Occipital lobe (tissue), 2 donors: ENCODE data around the gene AVEN. TPM values are rescaled to one million over a fixed set of nuclear protein-coding genes. Genes with fewer than 3 reads are reported as not detected.
"Not testable (repeated sequence)": the region's sequence is repeated elsewhere in the genome, so short reads cannot be mapped to it uniquely, and the experiment has no call there.

Experiments
- DNase-seq: peaks from one replicate; lab custom pipeline; 2025; lab: John Stamatoyannopoulos, UW
- total RNA-seq: library from RNA; depleted of rRNA; stranded (reverse); fragments of >200 nt; gene quantifications from one replicate; pipeline ENCODE4 v1.2.3, GENCODE V29; 2014

The AVEN gene, protein sequence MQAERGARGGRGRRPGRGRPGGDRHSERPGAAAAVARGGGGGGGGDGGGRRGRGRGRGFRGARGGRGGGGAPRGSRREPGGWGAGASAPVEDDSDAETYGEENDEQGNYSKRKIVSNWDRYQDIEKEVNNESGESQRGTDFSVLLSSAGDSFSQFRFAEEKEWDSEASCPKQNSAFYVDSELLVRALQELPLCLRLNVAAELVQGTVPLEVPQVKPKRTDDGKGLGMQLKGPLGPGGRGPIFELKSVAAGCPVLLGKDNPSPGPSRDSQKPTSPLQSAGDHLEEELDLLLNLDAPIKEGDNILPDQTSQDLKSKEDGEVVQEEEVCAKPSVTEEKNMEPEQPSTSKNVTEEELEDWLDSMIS
- total RNA-seq: 8.0 TPM

DNA sequence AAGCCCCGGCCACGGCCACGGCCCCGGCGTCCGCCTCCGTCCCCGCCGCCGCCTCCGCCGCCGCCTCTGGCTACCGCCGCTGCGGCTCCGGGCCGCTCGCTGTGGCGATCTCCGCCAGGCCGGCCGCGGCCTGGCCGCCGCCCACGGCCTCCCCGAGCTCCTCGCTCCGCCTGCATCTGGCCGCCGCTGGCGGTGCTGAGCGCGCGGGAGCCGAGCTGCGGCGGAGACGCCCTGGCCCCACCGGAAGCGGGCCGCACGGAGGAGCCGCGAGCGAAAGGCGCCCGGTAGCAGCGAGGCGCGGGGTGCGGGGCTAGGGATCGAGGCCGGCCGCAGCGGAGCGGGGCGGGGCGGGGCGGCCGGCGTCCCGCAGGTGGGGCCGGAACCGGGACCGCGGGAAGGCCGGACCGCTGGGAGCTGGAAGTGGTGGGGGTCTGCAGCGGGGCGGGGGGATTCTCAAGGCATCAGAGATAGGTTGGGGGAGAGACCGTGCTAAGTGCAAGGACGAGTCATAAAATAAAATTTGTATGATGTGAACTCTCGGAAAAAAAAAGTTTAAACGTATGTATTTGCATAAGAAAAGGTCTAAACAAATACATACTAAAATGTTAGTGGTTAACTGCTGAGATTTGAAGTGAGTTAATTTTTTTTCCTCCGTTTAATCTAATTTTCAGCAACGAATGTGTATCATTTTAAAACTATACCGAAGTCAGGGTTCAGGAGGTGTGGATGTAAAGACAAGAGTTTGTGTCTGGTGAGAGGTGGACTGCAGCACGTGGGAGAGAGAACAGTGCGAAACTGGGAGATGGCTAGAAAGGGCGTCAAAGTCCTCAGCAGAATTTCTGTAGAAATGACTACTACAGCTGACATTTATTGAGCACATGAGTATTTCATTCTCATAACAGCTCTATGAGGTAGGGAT lies at the start of gene AVEN:
Gene AVEN (minus strand): TSS at position 334 of the 919 bp plus-strand sequence. CDS start 158 bp downstream, at position 176.
- DNase-seq: peak; percentile 22

DNA sequence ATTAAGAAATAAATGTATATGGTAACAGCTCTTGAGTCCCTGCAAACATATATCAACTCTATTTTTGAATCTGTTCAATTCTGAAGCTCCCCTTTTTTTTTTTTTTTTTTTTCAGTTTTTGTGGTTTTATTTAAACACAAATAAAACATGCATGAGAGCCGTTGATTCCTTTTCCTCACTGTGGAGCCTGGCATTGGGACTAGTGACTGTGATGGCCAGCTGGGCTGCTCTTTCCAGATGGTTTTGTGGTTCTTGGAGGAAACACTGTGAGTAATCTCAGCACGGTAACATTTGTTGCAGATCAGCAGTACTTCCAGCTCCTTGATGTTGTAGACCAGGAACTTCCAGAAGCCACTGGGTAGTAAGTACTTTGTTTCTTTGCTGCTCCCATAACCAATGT lies 46.7 kb upstream of the AVEN start:
- no peak for DNase-seq

DNA sequence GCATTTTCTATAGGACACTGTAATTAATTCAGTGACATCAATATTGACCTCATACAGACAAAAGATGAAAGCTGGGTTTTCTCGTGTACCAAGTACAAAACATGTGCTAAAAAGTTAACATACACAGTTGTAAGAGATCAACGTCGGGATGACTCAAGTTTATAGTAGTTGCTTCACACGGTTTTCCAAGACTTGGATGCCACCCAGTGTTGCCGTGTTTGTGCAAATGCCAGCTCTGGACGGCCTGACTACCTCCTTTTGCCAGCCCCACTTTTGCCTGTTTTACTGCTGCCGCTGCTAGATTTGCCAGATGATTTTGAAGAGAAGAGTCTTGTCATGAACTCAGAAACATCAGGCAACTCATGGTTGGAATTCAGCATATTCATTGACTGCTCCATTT lies 45.1 kb upstream of the AVEN start:
- DNase-seq: peak; percentile 39

DNA sequence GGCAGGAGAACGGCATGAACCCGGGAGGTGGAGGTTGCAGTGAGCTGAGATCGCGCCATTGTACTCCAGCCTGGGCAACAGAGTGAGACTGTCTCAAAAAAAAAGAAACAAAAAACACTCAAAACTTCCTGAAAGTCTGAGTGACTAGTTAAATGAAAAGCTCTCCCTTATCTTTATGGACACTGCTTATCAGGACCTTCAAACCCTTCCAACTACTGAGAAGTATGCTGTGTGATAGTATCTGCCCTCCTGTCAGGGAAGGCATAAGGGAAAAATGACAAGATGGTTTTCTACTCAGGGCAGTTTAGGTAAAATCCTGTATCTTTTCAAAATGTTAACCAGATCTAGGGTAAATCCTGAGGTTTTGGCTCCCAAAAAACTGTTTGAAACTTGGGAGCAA lies 40.9 kb upstream of the AVEN start:
- DNase-seq: no peak

DNA sequence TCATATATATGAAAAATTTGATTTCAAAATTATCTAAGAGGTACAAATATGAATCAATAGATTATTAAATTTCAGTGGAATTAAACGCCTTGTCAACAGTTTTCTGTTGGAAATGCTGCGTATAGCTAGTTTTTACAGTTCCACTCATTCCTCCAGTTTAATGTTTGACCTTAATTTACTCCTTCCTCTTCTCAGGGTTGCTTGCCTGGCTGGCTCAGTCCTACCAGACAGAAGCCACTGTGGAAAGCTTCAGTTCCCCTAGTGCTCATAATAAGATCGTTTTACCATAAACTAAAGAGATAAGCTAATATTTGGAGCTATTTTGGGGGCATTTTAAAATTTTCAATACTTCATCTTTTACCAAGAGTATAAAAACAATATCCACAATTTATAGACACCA lies 39.9 kb upstream of the AVEN start:
- no peak for DNase-seq

DNA sequence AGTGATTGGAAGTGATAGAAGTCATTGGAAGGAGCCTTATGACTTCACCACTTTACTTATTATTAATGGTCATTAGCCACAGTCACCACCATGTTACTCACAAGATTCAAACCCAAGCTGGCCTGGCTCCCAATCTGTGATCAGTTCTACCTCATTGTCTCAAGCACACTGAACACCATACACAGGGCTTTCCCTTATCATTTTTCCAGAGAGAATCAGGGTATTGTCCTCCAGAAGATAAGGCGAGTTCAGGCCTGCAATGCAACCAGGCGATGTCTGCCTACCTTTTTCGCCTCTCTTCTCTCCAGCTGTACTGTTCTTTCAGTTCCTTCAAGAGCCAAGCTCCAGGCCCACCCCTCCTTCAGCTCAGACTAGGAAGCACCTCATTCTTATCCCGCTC lies 37.8 kb upstream of the AVEN start:
- no peak for DNase-seq

DNA sequence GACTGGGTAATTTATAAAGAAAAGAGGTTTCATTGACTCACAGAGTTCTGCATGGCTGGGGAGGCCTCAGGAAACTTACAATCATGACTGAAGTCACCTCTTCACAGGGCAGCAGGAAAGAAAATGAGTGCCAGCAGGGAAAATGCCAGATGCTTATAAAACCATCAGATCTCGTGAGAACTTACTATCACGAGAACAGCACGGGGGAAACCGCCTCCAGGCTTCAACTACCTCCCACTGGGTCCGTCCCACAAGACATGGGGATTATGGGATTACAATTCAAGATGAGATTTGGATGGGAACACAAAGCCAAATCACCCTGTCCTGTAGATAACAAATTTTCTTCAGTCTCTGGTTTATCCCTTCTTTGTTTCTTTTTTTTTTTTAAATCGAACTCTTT lies 31.0 kb upstream of the AVEN start:
- no peak for DNase-seq

DNA sequence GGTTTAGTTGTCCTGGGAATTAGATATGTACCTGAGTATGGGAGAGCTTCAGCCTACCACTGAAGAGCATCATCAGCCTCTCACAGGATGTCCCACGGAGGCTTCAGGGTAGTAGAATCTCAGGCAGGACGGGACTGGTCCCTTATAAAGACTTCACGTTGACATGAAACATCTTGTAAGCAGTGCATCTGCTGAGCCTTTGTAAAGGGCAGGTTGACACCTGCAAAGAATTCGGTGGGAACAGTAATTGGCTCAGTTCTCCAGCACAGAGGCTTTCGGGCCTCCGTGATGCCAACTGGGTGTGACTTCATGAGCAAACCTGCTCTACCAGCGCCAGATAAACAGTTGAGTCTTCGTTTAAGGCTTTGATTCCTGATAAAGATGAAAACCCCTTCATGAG lies 26.9 kb upstream of the AVEN start:
- no peak for DNase-seq

DNA sequence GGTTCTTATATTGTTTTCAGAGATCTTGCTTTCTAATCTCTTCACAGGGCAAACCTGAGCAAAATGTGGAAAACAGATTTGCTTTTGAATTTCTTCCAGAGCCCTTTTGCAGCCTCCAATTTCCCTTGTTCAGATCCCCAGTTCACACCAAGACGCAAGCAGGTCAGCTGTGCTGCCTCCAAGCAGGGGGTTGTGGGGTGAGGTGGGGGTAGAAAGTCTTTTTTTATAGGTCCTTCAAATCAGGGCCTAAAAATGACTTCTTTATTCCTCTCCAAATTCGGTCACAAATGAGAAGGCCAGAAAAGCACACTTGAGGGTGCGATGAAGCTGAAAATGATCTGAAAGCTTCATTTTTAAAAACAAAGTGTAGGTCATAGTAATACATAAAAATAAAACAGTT lies 26.3 kb upstream of the AVEN start:
- no peak for DNase-seq

DNA sequence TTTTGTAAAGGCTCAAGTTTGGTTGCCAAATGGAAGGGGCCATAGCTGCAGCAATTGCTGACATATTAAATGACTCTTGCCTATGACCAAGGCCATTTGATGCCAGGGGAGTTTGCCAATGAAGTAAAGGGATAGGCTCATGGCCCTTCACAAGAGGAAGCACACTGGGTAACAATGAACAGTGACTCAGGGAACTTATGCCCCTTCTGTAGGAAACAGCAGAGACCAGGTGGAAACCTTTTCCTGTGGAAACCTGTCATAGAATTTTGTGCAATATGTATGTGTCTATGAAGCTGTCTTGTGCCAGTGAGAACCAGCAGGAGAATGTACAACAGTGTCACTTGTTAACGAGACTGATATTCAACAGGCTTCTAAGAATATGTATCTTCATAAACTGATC lies 25.4 kb upstream of the AVEN start:
- DNase-seq: no peak

DNA sequence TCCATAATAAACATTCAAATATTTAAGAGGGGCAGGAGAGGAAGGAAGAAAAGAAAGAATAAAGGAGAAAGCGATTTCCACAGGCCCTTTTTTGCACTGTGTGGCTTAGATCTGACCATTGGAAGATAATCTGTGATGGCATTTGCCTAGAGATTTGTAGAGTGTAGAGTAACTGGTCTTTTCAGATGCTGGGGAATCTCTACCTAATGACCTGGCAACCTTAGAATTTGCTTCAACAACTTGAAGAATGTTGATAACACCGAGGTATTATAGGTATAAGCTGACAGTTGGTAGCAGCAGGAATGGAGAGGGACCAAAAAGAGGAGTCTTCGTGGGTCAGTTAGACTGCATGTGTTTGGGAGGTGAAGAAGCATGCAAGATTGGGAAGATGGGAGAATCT lies 20.9 kb upstream of the AVEN start:
- no peak for DNase-seq

DNA sequence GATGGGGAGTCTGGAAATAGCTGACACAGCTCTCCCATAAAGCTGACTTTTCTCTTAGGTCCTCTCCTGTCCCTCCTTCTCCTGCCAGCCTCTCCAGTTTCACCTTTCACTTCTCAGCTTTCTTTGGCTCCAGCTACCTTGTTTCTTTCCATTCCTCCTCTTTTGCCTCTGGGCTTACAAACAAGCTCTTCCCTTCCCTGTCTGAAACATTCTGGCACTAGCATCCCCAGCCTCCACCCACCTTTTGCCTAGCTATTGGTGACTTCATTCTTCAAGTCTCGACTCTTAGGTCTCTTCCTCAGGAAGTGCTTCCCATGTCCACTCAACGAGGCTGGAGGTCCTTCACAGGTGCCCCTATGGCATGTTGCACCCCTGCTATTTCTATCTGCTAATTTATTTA lies 20.5 kb upstream of the AVEN start:
- DNase-seq: no peak

DNA sequence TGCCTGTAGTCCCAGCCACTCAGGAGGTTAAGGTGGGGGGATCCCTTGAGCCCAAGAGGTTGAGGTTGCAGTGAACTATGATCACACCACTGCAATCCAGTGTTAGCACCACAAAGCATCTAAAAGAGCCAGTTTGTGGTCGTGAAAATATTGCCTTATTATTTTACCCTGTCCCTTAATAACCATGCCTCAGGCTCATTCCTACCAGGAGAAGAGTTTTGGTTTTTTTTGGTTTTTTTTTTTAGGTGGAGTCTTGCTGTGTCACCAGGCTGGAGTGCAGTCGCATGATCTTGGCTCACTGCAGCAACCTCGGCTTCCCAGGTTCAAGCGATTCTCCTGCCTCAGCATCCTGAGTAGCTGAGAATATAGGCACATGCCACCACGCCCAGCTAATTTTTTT lies 17.9 kb upstream of the AVEN start:
- DNase-seq: no peak

DNA sequence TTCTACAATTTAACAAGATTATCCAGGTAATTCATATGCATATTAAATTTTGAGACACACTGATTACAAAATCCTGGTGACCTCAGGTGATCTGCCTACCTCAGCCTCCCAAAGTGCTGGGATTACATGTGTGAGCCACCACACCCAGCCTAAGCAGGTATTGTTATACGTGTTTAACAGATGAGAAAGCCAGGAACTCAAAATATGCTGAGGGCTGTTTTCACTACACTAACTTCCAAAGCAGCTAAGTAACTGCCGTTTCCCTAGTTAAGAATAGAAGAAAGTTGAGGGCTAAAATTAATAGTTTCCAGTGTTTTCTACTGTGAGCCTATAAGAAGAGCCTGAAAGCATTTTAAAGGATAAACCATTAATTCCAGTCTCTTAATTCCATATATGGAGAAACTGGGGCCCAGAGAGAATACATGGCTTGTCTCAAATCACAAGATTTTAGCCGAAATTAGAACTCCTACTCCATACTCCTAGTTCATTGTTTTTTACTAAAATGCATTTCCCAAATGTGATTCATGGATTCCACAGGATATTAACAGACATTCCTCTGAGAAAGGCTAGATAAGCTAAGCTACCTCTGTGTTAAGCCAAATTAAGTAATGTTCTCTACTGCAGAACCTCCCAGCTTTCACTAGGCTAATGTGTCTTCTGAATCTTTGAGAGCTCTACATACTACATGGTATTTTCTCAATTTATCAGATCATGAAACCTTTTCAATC lies 17.0 kb upstream of the AVEN start:
- no peak for DNase-seq

DNA sequence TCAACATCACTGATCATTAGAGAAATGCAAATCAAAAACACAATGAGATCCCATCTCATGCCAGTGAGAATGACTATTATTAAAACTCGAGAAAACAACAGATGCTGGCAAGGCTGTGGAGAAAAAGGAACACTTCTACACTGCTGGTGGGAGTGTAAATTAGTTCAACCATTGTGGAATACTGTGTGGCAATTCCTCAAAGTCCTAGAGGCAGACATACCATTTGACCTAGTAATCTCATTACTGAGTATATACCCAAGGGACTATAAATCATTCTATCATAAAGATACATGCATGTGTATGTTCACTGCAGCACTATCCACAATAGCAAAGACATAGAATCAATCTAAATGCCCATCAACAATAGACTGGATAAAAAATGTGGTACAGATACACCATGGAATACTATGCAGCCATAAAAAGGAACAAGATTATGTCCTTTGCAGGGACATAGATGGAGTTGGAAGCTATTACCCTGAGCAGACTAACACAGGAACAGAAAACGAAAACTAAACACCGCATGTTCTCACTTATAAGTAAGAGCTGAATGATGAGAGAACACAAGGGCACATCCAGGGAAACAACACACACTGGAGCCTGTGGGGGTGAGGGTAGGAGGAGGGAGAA lies 15.2 kb upstream of the AVEN start:
- no peak for DNase-seq

DNA sequence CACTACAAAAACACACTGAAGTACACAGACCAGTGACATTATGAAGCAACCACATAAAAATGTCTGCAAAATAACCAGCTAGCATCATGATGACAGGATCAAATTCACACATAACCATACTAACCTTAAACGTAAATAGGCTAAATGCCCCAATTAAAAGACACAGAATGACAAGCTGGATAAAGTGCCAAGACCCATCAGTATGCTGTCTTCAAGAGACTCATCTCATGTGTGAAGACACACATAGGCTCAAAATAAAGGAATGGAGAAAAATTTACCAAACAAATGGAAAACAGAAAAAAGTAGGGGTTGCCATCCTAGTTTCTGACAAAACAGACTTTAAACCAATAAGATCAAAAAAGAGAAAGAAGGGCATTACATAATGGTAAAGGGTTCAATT lies 11.4 kb upstream of the AVEN start:
- DNase-seq: not testable (repeated sequence)

DNA sequence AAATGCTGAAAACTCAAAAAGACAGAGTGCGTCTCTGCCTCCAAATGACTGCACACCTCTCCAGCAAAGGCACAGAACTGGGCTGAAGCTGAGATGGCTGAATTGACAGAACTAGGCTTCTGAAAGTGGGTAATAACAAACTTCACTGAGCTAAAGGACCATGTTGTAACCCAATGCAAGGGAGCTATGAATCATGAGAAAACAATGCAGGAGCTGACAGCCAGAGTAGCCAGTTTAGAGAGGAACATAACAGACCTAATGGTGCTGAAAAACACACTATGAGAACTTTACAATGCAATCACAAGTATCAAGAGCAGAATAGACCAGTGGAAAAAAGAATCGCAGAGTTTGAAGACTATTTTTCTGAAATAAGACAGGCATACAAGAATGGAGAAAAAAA lies 10.1 kb upstream of the AVEN start:
- no peak for DNase-seq

DNA sequence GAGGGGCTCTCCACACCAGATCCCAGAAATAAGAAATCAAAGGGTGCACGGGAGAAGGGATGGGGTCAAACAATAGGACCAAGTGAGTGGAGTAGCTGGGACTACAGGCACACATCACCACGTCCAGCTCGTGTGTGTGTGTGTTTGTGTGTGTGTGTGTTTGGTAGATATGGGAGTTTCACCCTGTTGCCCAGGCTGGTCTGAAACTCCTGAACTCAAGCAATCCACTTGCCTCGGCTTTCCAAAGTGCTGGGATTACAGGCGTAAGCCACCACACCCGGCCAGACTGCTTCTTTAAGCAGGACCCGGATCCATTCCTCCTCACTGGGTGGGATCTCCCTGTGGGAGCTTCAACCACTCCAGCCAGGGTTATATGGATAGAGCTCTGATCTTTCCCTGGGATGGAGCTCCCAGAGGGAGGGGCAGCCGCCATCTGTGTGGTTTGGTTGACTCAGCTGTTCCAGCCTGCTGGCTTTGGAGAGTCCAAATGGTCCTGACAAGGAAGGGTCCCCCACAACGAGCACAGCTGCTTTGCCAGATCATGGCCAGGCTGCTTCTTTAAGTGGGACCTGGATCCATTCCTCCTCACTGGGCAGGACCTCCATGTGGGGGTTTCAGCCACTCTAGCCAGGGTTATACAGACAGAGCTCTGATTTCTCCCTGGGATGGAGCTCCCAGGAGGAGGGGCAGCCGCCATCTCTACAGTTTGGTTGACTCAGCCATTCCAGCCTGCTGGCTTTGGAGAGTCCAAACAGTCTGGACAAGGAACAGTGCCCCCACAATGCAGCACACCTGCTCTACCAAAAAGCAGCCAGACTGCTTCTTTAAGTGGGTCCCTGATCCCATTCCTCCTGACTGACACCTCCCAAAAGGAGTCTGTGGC lies 9.1 kb upstream of the AVEN start:
- no peak for DNase-seq

DNA sequence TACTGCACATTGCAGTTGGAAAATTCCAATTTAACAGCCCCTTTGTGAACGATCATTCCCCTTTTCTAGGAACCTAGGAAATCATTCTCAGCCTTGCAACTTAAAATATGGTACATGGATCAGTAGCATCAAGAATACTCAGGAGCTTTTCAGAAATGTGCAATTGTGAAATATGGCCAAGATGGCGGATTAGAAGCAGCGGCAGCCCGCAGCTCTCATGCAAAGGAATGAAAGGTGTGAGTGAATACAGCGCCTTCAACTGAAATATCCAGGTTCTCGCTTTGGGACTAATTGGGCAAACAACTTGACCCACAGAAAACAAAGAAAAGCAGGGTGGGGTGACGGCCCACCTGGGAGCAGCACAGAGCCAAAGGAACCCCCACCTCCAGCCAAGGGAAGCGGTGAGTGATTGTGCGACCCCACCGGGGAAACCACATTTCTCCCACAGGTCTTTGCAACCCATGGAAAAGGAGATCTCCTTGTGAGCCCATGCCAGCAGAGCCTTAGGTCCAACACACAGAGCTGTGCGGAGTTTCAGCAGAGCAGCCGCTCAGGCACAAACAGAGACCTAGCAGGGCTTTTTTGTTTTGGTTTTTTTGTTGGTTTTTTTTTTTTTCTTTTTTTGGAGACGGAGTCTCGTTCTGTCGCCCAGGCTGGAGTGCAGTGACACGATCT lies 7.6 kb upstream of the AVEN start:
- no peak for DNase-seq

DNA sequence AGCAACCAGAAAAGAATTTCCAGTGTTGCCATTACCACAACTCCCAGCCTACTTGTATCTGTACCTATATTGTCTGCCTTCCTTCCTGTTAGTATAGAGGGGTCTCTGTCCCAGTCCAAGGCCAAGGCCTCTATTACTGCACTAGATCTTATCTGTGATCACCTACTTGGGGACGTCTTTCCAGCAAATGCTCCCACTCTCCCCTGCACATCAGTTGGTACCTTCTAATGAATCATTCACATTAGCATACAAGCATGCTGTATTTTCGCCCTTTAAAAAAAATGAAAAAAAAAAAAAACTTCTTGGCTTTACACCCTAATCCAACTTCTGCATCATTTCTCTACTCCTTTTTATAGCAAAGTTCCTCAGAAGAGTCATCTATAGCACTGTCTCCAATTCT lies 4.8 kb upstream of the AVEN start:
- DNase-seq: no peak
